T-helper 2 cell (primary cell): ENCODE results near the gene PRSS3.
"Not testable (repeated sequence)": the region's sequence is repeated elsewhere in the genome, so short reads cannot be mapped to it uniquely, and the experiment has no call there.

Experiments
- DNase-seq, 5 experiments: peaks; one replicate each; pipeline versions ENCODE4 v3.0.0 to v3.0.0-alpha.2; 2012 to 2022
- total RNA-seq, 2 donors: gene quantifications; one replicate each; lab custom pipeline; 2026; lab: John Stamatoyannopoulos, UW

Gene PRSS3
- 0 to 0.31 reads per million in 2 donors for total RNA-seq

DNA sequence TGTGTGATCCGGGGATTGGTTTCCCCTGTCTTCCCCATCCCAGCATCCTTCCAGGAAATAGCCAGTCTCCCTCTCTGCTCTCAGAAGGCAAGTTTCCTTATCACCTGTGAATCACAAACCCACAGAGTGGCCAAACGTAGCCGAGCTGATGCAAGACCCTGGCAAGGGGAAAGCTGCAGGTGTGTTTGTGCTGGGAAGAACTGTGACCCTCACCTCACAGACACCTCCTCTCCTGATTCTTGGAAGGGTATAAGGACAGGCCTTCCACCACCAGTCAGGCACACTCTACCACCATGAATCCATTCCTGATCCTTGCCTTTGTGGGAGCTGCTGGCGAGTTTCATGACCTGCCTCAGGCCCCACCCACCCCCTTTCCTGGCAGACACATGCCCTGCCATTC, at the start of gene PRSS3:
Gene PRSS3, plus strand, starts transcription at position 281 of the 400 bp plus-strand sequence. Its CDS starts 13 bp downstream, at position 294.
- DNase-seq: no peak

DNA sequence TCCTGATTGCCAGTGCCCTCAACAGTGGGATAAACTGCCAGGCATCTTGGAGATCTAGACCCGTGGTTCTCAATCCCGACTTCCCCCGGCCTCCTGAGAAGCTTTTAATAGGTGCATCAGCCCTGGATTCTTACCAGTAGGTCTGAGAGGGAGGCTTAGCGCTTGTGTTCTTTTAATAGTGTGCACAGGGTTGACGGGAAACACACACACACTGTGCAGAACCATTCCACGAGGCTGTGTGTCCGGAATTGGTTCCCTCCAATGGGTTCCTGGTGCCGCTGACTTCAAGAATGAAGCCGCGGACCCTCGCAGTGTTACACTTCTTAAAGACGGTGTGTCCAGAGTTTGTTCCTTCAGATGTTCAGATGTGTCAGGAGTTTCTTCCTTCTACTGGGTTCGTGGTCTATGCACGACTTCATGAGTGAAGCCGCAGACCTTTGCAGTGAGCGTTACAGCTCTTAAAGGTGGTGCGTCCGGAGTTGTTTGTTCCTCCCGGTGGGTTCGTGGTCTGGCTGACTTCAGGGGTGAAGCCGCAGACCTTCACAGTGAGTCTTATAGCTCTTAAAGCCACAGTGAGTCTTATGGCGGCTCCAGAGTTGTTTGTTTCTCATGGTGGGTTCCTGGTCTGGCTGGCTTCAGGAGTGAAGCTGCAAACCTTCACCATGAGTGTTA, 46.6 kb upstream of the PRSS3 start:
- DNase-seq: peak in 2 of 5 experiments; percentile 71 to 84

DNA sequence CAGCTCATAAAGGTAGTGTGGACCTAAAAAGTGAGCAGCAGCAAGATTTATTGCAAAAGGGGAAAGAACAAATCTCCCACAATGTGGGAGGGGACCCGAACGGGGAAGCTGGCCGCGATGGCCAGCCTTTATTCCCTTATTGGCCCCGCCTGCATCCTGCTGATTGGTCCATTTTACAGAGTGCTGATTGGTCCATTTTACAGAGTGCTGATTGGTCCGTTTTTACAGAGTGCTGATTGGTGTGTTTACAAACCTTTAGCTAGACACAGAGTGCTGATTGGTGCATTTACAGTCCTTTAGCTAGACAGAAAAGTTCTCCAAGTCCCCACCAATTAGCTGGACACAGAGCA, 46.1 kb upstream of the PRSS3 start:
- DNase-seq: peak in 1 of 5 experiments; percentile 47

DNA sequence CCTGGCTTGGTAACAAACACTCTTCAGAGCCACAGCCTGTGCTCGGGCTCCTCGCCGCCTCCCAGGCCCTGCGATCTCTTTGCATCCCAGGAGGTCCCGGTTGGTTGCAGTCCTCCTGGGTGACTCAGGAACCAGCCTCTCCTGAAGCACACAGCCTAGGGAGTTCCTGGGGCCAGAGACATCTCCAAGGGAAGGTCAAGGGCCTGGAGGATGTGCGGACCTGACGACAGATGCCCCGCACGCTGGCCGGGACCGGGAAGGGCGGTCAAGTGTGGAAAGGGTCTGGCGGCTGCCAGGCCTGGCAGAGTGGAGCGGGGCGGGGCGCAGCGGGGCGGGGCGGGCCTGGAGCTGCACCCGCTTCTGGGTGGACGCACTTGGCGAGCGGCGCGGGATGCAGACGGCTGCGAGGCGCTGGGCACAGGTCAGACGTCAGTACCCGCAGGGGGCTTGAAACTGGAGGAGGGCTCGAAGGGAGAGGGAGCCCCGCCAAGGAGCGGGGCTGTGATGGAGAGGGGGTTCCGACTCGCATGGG, 45.0 kb upstream of the PRSS3 start:
- no peak for DNase-seq

DNA sequence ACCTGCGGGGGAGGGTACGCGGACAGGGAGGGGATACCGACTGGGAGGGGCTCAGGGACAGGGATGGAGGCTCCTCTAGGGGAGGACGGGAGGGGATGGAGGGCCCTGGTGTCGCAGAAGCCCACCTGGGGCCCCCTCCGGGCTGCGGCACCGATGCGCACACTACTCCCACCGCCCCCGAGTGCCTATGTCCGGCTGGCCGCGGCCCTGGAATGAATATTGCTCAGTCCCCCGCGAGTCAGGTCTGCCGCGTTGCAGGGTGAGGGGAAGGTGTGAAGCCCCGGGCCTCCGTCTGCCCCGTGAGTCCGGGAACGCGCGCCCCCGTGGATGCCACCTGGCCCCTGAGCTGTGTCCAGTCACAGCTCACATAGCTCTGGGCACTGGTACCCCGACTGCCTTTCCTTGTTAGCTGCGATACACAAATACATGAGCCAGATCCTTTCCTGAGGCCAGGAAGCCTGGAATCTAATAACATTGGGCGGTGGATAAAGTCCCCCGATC, 44.5 kb upstream of the PRSS3 start:
- no peak for DNase-seq

GRCh38 chr9:33751536-33752129, 43.7 kb upstream of the PRSS3 start:
- no peak for DNase-seq

GRCh38 chr9:33752130-33752637, 43.2 kb upstream of the PRSS3 start:
- peak in 1 of 5 experiments; percentile 14 for DNase-seq

DNA sequence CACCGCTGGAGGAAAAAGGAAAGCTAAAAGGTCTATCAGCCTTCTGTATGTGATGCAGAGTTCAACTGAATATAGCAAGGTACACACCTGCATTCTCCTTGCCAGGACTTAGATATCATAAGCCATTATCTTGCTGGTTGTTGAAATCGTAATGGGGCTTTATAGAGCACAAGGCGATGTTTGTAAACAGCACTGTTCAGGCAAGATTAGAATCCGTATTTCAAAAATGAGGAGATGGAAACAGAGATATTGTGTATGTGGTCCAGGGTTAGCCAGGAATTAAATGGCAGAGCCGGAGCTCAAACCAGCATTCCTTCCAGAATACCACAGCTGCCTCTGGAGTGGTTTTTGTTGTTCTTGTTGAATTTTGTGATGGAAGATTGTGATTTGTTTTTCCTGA, 42.6 kb upstream of the PRSS3 start:
- DNase-seq: not testable (repeated sequence)

DNA sequence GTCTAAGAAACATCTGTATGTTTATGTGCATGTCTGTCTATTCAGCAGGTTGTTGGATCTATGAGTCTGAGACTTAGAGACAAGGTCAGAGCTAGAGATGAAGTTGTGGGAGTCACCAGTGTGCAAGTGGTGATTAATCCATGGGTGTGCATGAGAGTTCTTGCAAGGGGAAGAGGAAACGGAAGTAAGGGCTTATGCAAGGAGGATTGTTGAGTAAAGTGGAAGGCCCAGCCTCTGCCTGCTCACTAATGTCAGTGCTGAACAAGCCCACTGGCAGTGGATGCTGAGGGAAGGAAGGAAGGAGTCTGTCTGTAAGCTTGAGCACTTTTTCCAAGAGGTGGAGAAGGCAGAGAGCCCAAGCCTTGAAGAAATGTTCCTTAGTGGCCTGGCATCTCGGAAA, 35.7 kb upstream of the PRSS3 start:
- DNase-seq: not testable (repeated sequence)

DNA sequence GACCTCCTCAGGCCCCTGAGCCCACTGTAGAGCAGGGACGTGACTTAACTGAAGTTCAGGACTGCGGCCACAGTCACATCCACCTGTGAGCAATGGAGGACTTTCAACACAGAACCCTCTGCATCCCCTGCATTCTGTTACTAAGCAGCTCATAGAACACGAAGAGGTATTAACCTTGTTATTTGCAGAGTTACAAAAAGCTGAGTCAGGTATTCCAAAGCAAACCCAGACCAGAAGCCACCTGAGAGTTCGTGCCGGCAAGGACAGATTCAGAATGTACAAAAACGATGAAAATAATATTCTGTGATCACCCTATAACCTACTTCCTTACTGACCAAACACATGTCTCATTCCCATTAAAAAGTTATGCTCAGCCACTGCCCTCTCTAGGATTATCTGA, 33.0 kb upstream of the PRSS3 start:
- no peak for DNase-seq

GRCh38 chr9:33763709-33764108, 31.7 kb upstream of the PRSS3 start:
- not testable (repeated sequence) for DNase-seq

- DNase-seq: no peak
Observed at GRCh38 chr9:33765411-33765810, 29.9 kb upstream of the PRSS3 start.

- peak in 1 of 5 experiments; percentile 38 for DNase-seq
Observed at GRCh38 chr9:33770156-33770880, 25.0 kb upstream of the PRSS3 start.

GRCh38 chr9:33773135-33773534, 22.2 kb upstream of the PRSS3 start:
- not testable (repeated sequence) for DNase-seq

- not testable (repeated sequence) for DNase-seq
Observed at GRCh38 chr9:33774074-33774659, 21.2 kb upstream of the PRSS3 start.

GRCh38 chr9:33776578-33776977, 18.8 kb upstream of the PRSS3 start:
- no peak for DNase-seq

DNA sequence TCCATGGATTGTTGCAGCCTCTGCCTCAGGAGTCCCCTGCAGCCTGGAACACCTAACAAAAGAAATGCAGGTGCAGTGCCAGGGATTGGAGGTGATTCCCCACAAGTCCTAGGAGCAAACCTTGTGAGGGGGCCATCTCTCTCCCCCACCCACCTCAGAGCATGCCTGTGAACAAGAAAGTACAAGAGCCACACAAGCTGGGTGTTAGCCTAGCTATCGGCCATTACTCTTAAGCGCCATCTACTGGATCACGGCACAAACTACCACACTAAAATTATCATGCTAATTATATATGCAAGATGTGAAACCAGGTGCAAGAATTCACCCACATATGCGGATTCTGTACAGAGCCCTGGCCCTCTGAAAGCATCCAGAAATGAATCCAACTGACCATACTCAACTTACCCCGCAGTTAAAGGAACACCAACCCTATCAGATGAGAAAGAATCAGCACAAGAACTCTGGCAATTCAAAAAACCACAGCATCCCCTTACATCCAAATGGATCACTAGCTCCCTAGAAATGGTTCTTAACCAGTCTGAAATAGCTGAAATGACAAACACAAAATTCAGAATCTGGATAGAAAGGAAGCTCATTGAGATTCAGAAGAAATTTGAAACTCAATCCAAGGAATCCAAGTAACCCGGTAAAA, 16.5 kb upstream of the PRSS3 start:
- DNase-seq: peak in 3 of 5 experiments; percentile 5 to 64 (median 33)

GRCh38 chr9:33780276-33780675, 15.1 kb upstream of the PRSS3 start:
- no peak for DNase-seq

DNA sequence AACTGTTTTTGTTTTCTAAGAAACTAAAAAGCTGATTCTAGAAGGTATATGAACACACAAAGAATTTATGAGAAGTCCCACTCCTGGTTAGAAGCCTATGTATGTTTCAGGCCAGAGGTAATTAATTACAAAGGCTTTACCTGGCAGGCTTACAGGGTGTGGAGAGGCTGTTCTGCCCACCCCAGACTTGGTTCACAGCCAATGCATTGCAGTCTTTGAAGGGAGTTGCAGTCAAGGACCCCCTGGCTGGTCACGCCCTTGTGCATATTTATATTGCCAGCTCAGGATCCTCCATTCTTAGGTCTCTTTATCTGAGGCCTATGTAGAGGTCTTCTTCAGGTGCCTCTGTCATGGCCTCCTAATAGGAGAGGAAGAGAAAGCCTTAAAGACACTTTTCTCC, 13.6 kb upstream of the PRSS3 start:
- DNase-seq: no peak

GRCh38 chr9:33782395-33783152, 12.8 kb upstream of the PRSS3 start:
- no peak for DNase-seq

GRCh38 chr9:33785914-33786313, 9.4 kb upstream of the PRSS3 start:
- DNase-seq: no peak
